PC-3 (cell line): ENCODE data around the gene TYRP1. TPM values are rescaled to one million over a fixed set of nuclear protein-coding genes. Genes with fewer than 3 reads are reported as not detected.

ENCODE experiments used
- ATAC-seq: fragments of 200-7000 bp; cut with Tn5 transposase; 2 replicates; pipeline ENCODE4 v1.9.1; 2020; ENCODE audit warnings: mild to moderate bottlenecking, moderate library complexity
- BruUV-seq: library from RNA; stranded (reverse); fragments of 400-500 nt; replicated peaks from 2 replicates; lab custom pipeline; 2021; lab: Mats Ljungman, UMichigan
- CTCF ChIA-PET: fragments of 300-600 bp; sonication (Branson Sonifier 250); formaldehyde crosslinking; loops from one replicate; lab custom pipeline; 2022; ENCODE audit warnings: antibody characterized with exemption; lab: Charles Lee
- POLR2A ChIA-PET: fragments of 300-600 bp; sonication (Branson Sonifier 250); formaldehyde crosslinking; loops from one replicate; lab custom pipeline; 2022; ENCODE audit warnings: antibody characterized with exemption; ENCODE audit not compliant: unreplicated experiment; lab: Charles Lee
- DNase-seq: peaks from one replicate; pipeline ENCODE4 v3.0.0-alpha.2; 2015
- H2AFZ ChIP-seq: fragments of 300-600 bp; sonication (generic); 2 replicates; pipeline ENCODE4 v1.6.0; 2016; ENCODE audit warnings: antibody characterized with exemption, low read length
- H3F3A ChIP-seq: fragments of 300-600 bp; sonication (generic); one replicate; pipeline ENCODE4 v1.6.0; 2017; ENCODE audit warnings: antibody characterized with exemption, low read length, control low read depth, mild to moderate bottlenecking; ENCODE audit not compliant: unreplicated experiment
- H3K27ac ChIP-seq: fragments of 300-600 bp; sonication (generic); 2 replicates; pipeline ENCODE4 v1.5.1; 2016; ENCODE audit warnings: mild to moderate bottlenecking, low read length
- H3K27me3 ChIP-seq: fragments of 300-600 bp; sonication (generic); 2 replicates; pipeline ENCODE4 v1.6.1; 2016; ENCODE audit warnings: low read length, mixed read lengths
- H3K36me3 ChIP-seq: fragments of 300-600 bp; sonication (generic); 2 replicates; pipeline ENCODE4 v1.6.1; 2016; ENCODE audit warnings: low read depth, mixed run types, low read length, mixed read lengths
- H3K4me1 ChIP-seq: fragments of 300-600 bp; sonication (generic); 2 replicates; pipeline ENCODE4 v1.5.1; 2016; ENCODE audit warnings: low read length; ENCODE audit not compliant: insufficient read depth
- H3K4me2 ChIP-seq: fragments of 300-600 bp; sonication (generic); 2 replicates; pipeline ENCODE4 v1.6.0; 2016; ENCODE audit warnings: low read length
- H3K4me3 ChIP-seq: fragments of 300-600 bp; sonication (generic); 2 replicates; pipeline ENCODE4 v1.5.1; 2016; ENCODE audit warnings: mild to moderate bottlenecking, low read length, mixed read lengths
- H3K79me2 ChIP-seq: fragments of 300-600 bp; sonication (generic); 2 replicates; pipeline ENCODE4 v1.6.1; 2017; ENCODE audit warnings: low read length, mixed read lengths
- H3K9ac ChIP-seq: fragments of 300-600 bp; sonication (generic); 2 replicates; pipeline ENCODE4 v1.6.0; 2016; ENCODE audit warnings: mild to moderate bottlenecking, low read length
- H3K9me2 ChIP-seq: fragments of 300-600 bp; sonication (generic); replicated peaks from 2 replicates; pipeline ENCODE4 v1.6.1; 2016; ENCODE audit warnings: mixed run types, low read length, mixed read lengths
- H3K9me3 ChIP-seq: fragments of 300-600 bp; sonication (generic); 2 replicates; pipeline ENCODE4 v1.6.1; 2016; ENCODE audit warnings: low read length, mixed read lengths
- H4K20me1 ChIP-seq: fragments of 300-600 bp; sonication (generic); 2 replicates; pipeline ENCODE4 v1.6.1; 2016; ENCODE audit warnings: low read length, mixed read lengths
- CTCF ChIP-seq: fragments of 300-600 bp; sonication (generic); conservative IDR thresholded peaks from 2 replicates; pipeline ENCODE4 v1.5.1; 2017; ENCODE audit warnings: antibody characterized with exemption, low read depth, mild to moderate bottlenecking, low read length
- EZH2 ChIP-seq: fragments of 300-600 bp; sonication (generic); IDR thresholded peaks from one replicate; pipeline ENCODE4 v1.6.1; 2017; ENCODE audit warnings: antibody characterized with exemption, mild to moderate bottlenecking, low read length; ENCODE audit not compliant: unreplicated experiment
- EZH2phosphoT487 ChIP-seq: fragments of 300-600 bp; sonication (generic); IDR thresholded peaks from 2 replicates; pipeline ENCODE4 v1.6.1; 2018; ENCODE audit warnings: mild to moderate bottlenecking, antibody characterized with exemption, low read length, borderline replicate concordance
- intact Hi-C: fragments of 100-400 bp; cut with micrococcal nuclease; formaldehyde crosslinking; loops from 2 replicates; pipeline ENCODE4 v1.9.0; 2023
- total RNA-seq: library from RNA; depleted of rRNA; stranded (reverse); fragments of >200 nt; gene quantifications from 2 replicates; pipeline ENCODE4 v1.2.3, GENCODE V29; 2014

TYRP1 gene
- total RNA-seq, 1 experiment from 2014 or later, result 0.22 TPM

- POLR2A ChIA-PET, result no interaction called here
- intact Hi-C loops, result no loop called here
- H3K4me1 ChIP-seq, result peaks cover 23% of the 10 kb centered on the region
- no peak overlapping the region for H2AFZ ChIP-seq
- DNase-seq (no peak), ATAC-seq (no peak)
- no TSS peak for BruUV-seq
- no peaks in the 10 kb centered on the region for H3K79me2 ChIP-seq
- TF ChIP-seq CTCF (no peak), EZH2 (no peak), EZH2phosphoT487 (no peak)
- CTCF ChIA-PET, result no interaction called here
- H3K27me3 ChIP-seq, result no peaks in the 10 kb centered on the region
- H3K4me3 ChIP-seq, result no peak overlapping the region
- H3K9me2 ChIP-seq, result no peaks in the 10 kb centered on the region
- H3K9ac ChIP-seq, result no peak overlapping the region
- H4K20me1 ChIP-seq, result no peaks in the 10 kb centered on the region
- no peak overlapping the region for H3K4me2 ChIP-seq
- no peaks in the 10 kb centered on the region for H3F3A ChIP-seq
- H3K36me3 ChIP-seq, result no peaks in the 10 kb centered on the region
- H3K9me3 ChIP-seq, result no peaks in the 10 kb centered on the region
- H3K27ac ChIP-seq, result no peak overlapping the region
Observed at GRCh38 chr9:12726795-12727194, 33.6 kb downstream of the TYRP1 start.

- H3K27me3 ChIP-seq, result no peaks in the 10 kb centered on the region
- TF ChIP-seq EZH2 (no peak), CTCF (no peak), EZH2phosphoT487 (no peak)
- no peaks in the 10 kb centered on the region for H3K9me3 ChIP-seq
- no peaks in the 10 kb centered on the region for H4K20me1 ChIP-seq
- ATAC-seq (no peak), DNase-seq (no peak)
- H3F3A ChIP-seq, result no peaks in the 10 kb centered on the region
- no peaks in the 10 kb centered on the region for H3K36me3 ChIP-seq
- intact Hi-C loops, result no loop called here
- no peak overlapping the region for H3K4me3 ChIP-seq
- POLR2A ChIA-PET, result no interaction called here
- no peak overlapping the region for H3K9ac ChIP-seq
- no peak overlapping the region for H3K27ac ChIP-seq
- CTCF ChIA-PET, result no interaction called here
- no peak overlapping the region for H3K4me2 ChIP-seq
- no peaks in the 10 kb centered on the region for H3K79me2 ChIP-seq
- no peak overlapping the region for H2AFZ ChIP-seq
- no peaks in the 10 kb centered on the region for H3K4me1 ChIP-seq
- no TSS peak for BruUV-seq
- H3K9me2 ChIP-seq, result no peaks in the 10 kb centered on the region
Observed at GRCh38 chr9:12730198-12730597, 37.0 kb downstream of the TYRP1 start.

GRCh38 chr9:12730927-12731326 lies 37.7 kb downstream of the TYRP1 start:
- Histone ChIP-seq H3K4me2 (no peak overlapping the region), H3K9ac (no peak overlapping the region), H3K4me1 (no peaks in the 10 kb centered on the region), H3K4me3 (no peak overlapping the region), H3K79me2 (no peaks in the 10 kb centered on the region), H4K20me1 (no peaks in the 10 kb centered on the region), H3K9me3 (no peaks in the 10 kb centered on the region), H3K27me3 (no peaks in the 10 kb centered on the region), H3K36me3 (no peaks in the 10 kb centered on the region), H2AFZ (no peak overlapping the region), H3F3A (no peaks in the 10 kb centered on the region), H3K9me2 (no peaks in the 10 kb centered on the region), H3K27ac (no peak overlapping the region)
- CTCF ChIA-PET, result no interaction called here
- DNase-seq (no peak), ATAC-seq (no peak)
- POLR2A ChIA-PET, result no interaction called here
- intact Hi-C loops, result no loop called here
- BruUV-seq, result no TSS peak
- TF ChIP-seq EZH2phosphoT487 (no peak), CTCF (no peak), EZH2 (no peak)
